Kidney epithelial cell (primary cell): ENCODE data around the gene TNFRSF8. TPM values are rescaled to one million over a fixed set of nuclear protein-coding genes. Genes with fewer than 3 reads are reported as not detected.
"Not testable (repeated sequence)": the region's sequence is repeated elsewhere in the genome, so short reads cannot be mapped to it uniquely, and the experiment has no call there.

Source experiments
- DNase-seq: peaks from one replicate; pipeline ENCODE4 v3.0.0-alpha.2; 2010; ENCODE audit warnings: low read depth
- H3K27me3 ChIP-seq: 2 replicates; pipeline ENCODE4 v1.6.0; 2011; ENCODE audit warnings: low read length; ENCODE audit not compliant: control insufficient read depth, insufficient read depth
- H3K36me3 ChIP-seq: 2 replicates; pipeline ENCODE4 v1.5.1; 2011; ENCODE audit warnings: low read length; ENCODE audit not compliant: control insufficient read depth, insufficient read depth
- H3K4me3 ChIP-seq: 2 replicates; pipeline ENCODE4 v1.5.1; 2011; ENCODE audit warnings: low read depth, mild to moderate bottlenecking, control low read depth, low read length
- total RNA-seq: library from RNA; depleted of rRNA; stranded (reverse); fragments of >200 nt; gene quantifications from 2 replicates; pipeline ENCODE4 v1.2.3, GENCODE V29; 2015
- TF ChIP-seq, protein P1 (sequence below): IDR thresholded peaks from 2 replicates; pipeline ENCODE4 v1.5.1; 2011; ENCODE audit warnings: mild to moderate bottlenecking, moderate library complexity, low read length, control low read depth, inconsistent platforms; ENCODE audit not compliant: insufficient read depth, poor library complexity, severe bottlenecking

The TNFRSF8 gene
- total RNA-seq, 1 donor from 2014 or later: 0.21 TPM

DNA sequence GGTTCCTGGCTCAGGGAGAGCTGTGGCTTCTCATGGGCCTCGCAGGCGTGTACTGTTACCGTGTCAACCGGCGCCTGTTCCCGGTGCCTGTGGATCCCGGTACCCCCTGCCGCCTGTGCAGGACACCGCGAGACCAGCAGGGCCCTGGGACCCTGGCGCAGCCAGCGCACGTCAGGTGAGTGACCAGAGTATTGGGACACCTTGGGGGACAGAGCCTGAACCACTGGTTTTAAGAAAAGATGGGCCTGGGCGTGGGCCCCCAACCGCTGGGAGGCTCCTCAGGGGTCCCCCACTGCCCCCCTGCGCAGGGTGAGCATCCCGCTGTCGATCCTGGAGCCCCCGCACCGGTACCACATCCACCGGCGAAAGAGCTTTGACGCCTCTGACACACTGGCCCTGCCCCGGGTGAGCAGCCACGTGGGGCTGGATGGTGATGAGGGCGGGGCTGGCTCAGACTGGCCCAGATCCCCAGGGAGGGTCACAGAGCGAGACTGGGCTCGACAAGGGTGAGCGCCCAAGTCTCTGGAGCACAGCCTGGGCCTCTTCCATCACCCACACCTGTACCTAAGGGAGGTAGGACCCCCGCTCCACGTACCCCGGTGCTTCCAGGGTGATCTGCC lies 33.3 kb upstream of the TNFRSF8 start:
- Histone ChIP-seq H3K36me3 (peaks cover 4% of the 10 kb centered on the region), H3K27me3 (no peaks in the 10 kb centered on the region), H3K4me3 (no peak overlapping the region)
- TF ChIP-seq, protein P1, sequence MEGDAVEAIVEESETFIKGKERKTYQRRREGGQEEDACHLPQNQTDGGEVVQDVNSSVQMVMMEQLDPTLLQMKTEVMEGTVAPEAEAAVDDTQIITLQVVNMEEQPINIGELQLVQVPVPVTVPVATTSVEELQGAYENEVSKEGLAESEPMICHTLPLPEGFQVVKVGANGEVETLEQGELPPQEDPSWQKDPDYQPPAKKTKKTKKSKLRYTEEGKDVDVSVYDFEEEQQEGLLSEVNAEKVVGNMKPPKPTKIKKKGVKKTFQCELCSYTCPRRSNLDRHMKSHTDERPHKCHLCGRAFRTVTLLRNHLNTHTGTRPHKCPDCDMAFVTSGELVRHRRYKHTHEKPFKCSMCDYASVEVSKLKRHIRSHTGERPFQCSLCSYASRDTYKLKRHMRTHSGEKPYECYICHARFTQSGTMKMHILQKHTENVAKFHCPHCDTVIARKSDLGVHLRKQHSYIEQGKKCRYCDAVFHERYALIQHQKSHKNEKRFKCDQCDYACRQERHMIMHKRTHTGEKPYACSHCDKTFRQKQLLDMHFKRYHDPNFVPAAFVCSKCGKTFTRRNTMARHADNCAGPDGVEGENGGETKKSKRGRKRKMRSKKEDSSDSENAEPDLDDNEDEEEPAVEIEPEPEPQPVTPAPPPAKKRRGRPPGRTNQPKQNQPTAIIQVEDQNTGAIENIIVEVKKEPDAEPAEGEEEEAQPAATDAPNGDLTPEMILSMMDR: no peak
- no peak for DNase-seq

DNA sequence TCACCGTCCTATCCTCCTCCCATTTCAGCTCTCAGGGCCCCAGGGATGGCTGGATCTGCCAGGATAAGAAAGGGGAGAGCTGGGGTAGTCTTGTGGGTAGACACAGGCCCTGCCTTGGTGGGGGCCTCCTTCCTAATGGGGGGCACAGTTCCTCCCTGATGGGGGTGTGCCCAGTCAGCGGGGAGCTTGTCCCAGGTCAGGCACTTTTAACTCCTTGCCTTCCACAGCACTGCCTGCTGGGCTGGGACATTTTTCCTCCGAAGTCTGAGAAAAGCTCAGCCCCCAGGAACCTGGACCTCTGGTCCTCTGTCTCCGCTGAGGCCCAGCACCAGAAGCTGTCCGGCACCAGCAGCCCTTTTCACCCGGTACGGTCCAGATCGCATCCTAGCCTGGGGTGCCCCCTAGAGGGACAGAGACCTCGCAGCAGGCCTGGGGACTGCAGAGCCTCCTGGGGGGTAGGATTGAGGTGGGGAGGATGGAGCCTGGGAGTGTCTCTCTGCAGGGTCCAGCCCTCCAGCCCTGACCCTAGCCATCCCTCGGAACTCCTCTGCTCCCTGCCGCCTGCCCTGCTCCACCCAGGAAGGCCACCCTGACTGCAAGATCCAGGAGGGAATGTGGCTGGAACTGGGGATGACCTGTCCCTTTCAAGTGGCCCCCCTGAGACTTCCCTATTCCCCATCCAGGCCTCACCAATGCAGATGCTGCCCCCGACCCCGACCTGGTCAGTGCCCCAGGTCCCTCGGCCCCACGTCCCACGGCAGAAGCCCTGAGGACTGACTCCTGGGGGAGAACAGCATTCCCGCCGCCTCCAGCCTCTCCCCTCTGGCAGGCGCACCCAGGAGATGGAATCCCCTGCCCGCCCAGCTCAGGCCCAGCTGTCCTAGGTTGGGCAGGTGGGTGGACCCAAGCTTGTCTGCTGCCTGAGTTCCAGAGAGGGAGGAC lies 31.8 kb upstream of the TNFRSF8 start:
- DNase-seq: no peak
- Histone ChIP-seq H3K36me3 (peaks cover 4% of the 10 kb centered on the region), H3K4me3 (no peak overlapping the region)

DNA sequence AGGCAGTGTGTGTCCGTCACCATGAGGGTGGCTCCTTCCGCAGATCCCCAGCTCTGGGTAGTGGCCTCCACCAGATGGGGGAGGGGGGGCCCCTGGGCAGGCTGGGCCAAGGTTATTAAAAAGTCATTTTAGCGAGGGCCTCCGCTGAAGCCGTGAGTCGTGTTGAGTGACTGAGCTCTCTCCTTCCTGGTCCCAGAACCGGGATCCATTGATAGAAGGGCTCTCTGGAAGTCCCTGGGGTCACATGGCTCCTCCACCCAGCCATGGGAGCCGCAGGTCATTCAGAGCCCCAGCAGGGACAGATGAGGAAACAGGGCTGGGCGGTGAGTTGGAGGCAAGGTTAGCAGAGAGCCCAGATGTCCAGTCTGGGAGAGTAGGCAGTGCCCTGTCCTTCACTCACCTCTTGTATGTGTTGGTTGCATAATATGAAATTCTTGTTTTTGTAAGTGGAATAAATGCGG lies 30.9 kb upstream of the TNFRSF8 start:
- peaks cover 2% of the 10 kb centered on the region for H3K36me3 ChIP-seq
- H3K4me3 ChIP-seq: no peak overlapping the region
- TF ChIP-seq, protein P1: no peak
- DNase-seq: no peak
- H3K27me3 ChIP-seq: no peaks in the 10 kb centered on the region

More for the DNA sequence above, 31.8 kb upstream of the TNFRSF8 start:
- TF ChIP-seq, protein P1: peak; percentile 69
- no peaks in the 10 kb centered on the region for H3K27me3 ChIP-seq

DNA sequence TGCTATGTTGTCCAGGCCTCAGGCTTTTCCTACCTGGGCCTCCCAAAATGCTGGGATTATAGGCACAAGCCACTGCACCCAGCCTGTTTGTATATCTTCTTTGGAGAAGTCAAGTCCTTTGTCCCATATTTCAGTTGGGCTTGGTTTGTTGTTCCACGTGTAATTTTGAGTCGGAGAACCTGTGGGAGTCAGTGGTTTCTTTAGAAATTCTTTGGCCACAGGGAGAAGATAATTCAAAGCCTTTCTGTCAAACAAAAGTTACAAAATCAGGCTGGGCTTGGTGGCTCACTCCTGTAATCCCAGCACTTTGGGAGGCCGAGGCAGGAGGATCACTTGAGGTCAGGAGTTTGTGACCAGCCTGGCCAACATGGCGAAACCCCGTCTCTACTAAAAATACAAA lies 29.7 kb upstream of the TNFRSF8 start:
- not testable (repeated sequence) for DNase-seq, H3K27me3 ChIP-seq, H3K4me3 ChIP-seq, H3K36me3 ChIP-seq

DNA sequence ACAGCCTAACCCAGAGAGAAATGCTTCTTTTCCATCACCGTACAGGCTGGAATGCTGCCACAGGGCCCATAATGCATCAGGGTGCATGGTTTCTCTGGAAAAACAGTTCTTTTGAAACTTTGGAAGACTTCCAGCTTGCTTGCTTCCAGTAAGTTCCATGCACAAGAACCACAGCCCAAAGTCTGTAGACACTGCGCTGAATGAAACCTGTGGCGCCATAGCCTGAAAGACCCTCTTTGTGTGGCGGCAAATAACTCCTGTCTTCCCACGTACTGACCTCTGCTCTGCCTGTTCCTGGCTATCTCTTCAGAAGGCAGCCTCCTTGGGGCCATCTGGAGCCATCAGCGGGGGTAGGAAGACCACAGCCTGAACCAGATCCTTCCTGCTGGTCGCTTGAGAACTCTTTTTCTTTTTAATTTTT lies 28.7 kb upstream of the TNFRSF8 start:
- Histone ChIP-seq H3K4me3 (no peak overlapping the region), H3K36me3 (peaks cover 1% of the 10 kb centered on the region), H3K27me3 (no peaks in the 10 kb centered on the region)
- DNase-seq: no peak
- TF ChIP-seq, protein P1: no peak

DNA sequence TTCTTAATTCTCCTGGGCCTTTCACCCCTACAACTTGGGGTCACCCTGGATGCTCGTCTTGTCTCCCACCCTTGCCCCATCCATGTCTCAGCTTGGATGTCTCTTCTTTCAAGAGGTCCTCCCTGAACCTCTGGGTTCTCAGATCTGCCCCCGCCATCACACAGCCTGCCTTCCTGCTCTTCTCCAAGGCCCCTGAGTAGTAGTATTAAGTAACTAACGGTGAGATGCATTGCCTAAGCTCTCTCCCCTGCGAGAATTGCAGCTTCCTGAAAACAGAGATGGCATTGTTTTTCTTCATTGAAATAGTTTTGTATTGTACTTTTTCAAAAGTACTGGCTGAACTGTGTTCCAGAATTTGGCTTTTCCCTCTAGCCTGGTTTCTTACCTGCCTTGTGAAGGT lies 27.8 kb upstream of the TNFRSF8 start:
- TF ChIP-seq, protein P1: no peak
- no peak overlapping the region for H3K4me3 ChIP-seq
- H3K36me3 ChIP-seq: peaks cover 1% of the 10 kb centered on the region
- no peaks in the 10 kb centered on the region for H3K27me3 ChIP-seq
- no peak for DNase-seq
